MM.1S (cell line): ENCODE measurements around the gene ROCK1.

ENCODE experiments used
- EZH2phosphoT487 ChIP-seq: fragments of 300-600 bp; sonication (generic); IDR thresholded peaks from 2 replicates; pipeline ENCODE4 v1.6.1; 2018; ENCODE audit warnings: antibody characterized with exemption, low read length
- TF ChIP-seq, protein P1 (sequence below): fragments of 300-600 bp; sonication (generic); IDR thresholded peaks from 2 replicates; pipeline ENCODE4 v1.5.1; 2016; ENCODE audit warnings: antibody characterized with exemption, low read length, mixed read lengths

DNA sequence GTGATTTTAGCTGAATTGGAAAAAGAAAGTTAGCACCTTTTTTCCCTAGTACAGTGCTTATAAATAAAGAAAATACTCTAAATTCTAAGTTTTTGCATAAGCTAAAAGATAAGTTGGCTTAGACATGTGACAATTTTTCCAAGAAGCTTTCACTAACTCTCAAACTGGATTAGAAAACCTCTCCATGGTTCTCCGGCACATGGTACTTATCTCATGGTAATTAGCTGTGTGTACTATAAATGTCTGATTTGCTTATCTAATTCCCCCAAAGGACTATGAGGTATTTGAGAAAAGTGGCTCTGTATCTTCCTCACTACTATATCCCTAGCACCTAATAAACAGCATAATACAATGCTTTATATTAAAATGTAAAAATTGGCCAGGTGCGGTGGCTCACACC, 71.1 kb downstream of the ROCK1 start:
- no peak for TF ChIP-seq EZH2phosphoT487
- TF ChIP-seq, protein P1, sequence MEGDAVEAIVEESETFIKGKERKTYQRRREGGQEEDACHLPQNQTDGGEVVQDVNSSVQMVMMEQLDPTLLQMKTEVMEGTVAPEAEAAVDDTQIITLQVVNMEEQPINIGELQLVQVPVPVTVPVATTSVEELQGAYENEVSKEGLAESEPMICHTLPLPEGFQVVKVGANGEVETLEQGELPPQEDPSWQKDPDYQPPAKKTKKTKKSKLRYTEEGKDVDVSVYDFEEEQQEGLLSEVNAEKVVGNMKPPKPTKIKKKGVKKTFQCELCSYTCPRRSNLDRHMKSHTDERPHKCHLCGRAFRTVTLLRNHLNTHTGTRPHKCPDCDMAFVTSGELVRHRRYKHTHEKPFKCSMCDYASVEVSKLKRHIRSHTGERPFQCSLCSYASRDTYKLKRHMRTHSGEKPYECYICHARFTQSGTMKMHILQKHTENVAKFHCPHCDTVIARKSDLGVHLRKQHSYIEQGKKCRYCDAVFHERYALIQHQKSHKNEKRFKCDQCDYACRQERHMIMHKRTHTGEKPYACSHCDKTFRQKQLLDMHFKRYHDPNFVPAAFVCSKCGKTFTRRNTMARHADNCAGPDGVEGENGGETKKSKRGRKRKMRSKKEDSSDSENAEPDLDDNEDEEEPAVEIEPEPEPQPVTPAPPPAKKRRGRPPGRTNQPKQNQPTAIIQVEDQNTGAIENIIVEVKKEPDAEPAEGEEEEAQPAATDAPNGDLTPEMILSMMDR: no peak
